ENCODE data around the gene HPCA.

Gene HPCA

GRCh38 chr1:32867151-32867550 is 19.1 kb upstream of the HPCA start:
- peak overlapping the region; percentile 37 for H3K27ac Mint-ChIP-seq
- H3K27me3 Mint-ChIP-seq = peaks cover 25 to 29% of the 10 kb centered on the region in 2 donors
- peaks cover 28 to 45% of the 10 kb centered on the region in 2 donors for H3K36me3 Mint-ChIP-seq
- H3K4me3 Mint-ChIP-seq = no peak overlapping the region
- no peak for DNase-seq
- no peak for ATAC-seq (replicated peaks)
- H3K4me1 Mint-ChIP-seq = peaks cover 11 to 25% of the 10 kb centered on the region in 2 donors
- no peaks in the 10 kb centered on the region for H3K9me3 Mint-ChIP-seq

- ATAC-seq (replicated peaks) = no peak
- Mint-ChIP-seq H3K27me3 (peaks cover 27 to 32% of the 10 kb centered on the region in 2 donors), H3K36me3 (peaks cover 22 to 39% of the 10 kb centered on the region in 2 donors), H3K4me1 (peaks cover 13 to 30% of the 10 kb centered on the region in 2 donors), H3K27ac (no peak overlapping the region), H3K9me3 (no peaks in the 10 kb centered on the region), H3K4me3 (no peak overlapping the region)
- DNase-seq = no peak
These were observed 18.6 kb upstream of the HPCA start for GRCh38 chr1:32867671-32868070.

- Mint-ChIP-seq H3K27me3 (peaks cover 29 to 35% of the 10 kb centered on the region in 2 donors), H3K4me1 (peaks cover 15 to 34% of the 10 kb centered on the region in 2 donors), H3K9me3 (no peaks in the 10 kb centered on the region), H3K36me3 (peaks cover 19 to 35% of the 10 kb centered on the region in 2 donors), H3K4me3 (no peak overlapping the region), H3K27ac (no peak overlapping the region)
- ATAC-seq (replicated peaks) (no peak), DNase-seq (no peak)
These were observed 18.2 kb upstream of the HPCA start for GRCh38 chr1:32868085-32868484.

GRCh38 chr1:32868806-32869455 is 17.4 kb upstream of the HPCA start:
- peaks cover 19 to 29% of the 10 kb centered on the region in 2 donors for H3K36me3 Mint-ChIP-seq
- DNase-seq = no peak
- no peaks in the 10 kb centered on the region for H3K9me3 Mint-ChIP-seq
- H3K4me1 Mint-ChIP-seq = peaks cover 15 to 34% of the 10 kb centered on the region in 2 donors
- ATAC-seq (replicated peaks) = no peak
- H3K4me3 Mint-ChIP-seq = peak overlapping the region in 1 of 2 donors; percentile 80
- H3K27ac Mint-ChIP-seq = no peak overlapping the region
- peaks cover 29 to 35% of the 10 kb centered on the region in 2 donors for H3K27me3 Mint-ChIP-seq

GRCh38 chr1:32869923-32870614 is 16.2 kb upstream of the HPCA start:
- Mint-ChIP-seq H3K4me3 (peak overlapping the region; percentile 80 to 81), H3K36me3 (peaks cover 19 to 20% of the 10 kb centered on the region in 2 donors), H3K4me1 (peaks cover 15 to 34% of the 10 kb centered on the region in 2 donors), H3K9me3 (no peaks in the 10 kb centered on the region), H3K27ac (peak overlapping the region; percentile 63), H3K27me3 (peaks cover 34 to 41% of the 10 kb centered on the region in 2 donors)
- DNase-seq (no peak), ATAC-seq (replicated peaks) (no peak)

- DNase-seq = no peak
- peak; percentile 30 to 34 for ATAC-seq (replicated peaks)
- Mint-ChIP-seq H3K27ac (peak within 1 kb of the TSS; percentile 63), H3K4me1 (peaks cover 20 to 40% of the 10 kb centered on the region in 2 donors), H3K27me3 (peaks cover 41 to 48% of the 10 kb centered on the region in 2 donors), H3K9me3 (no peaks in the 10 kb centered on the region), H3K4me3 (peak within 1 kb of the TSS; percentile 80 to 81), H3K36me3 (peaks cover 19 to 20% of the 10 kb centered on the region in 2 donors)
These were observed 15.5 kb upstream of the HPCA start, which contains the start of gene FNDC5 for GRCh38 chr1:32870615-32871363. FNDC5 (minus strand) TSS chr1:32870912.

- ATAC-seq (replicated peaks) = peak in 1 of 2 donors; percentile 18
- peaks cover 14 to 16% of the 10 kb centered on the region in 2 donors for H3K36me3 Mint-ChIP-seq
These were observed 14.7 kb upstream of the HPCA start for GRCh38 chr1:32871364-32872191.

GRCh38 chr1:32872192-32872460 is 14.2 kb upstream of the HPCA start:
- no peak for DNase-seq
- Mint-ChIP-seq H3K27ac (no peak overlapping the region), H3K27me3 (peaks cover 47 to 57% of the 10 kb centered on the region in 2 donors), H3K4me1 (peaks cover 27 to 49% of the 10 kb centered on the region in 2 donors), H3K4me3 (peak overlapping the region in 1 of 2 donors; percentile 57), H3K36me3 (peaks cover 14 to 16% of the 10 kb centered on the region in 2 donors), H3K9me3 (no peaks in the 10 kb centered on the region)
- ATAC-seq (replicated peaks) = no peak

More at GRCh38 chr1:32871364-32872191, 14.7 kb upstream of the HPCA start:
- Mint-ChIP-seq H3K9me3 (no peaks in the 10 kb centered on the region), H3K27ac (no peak overlapping the region), H3K4me1 (peaks cover 27 to 48% of the 10 kb centered on the region in 2 donors), H3K4me3 (peak overlapping the region; percentile 75 to 80), H3K27me3 (peaks cover 46 to 55% of the 10 kb centered on the region in 2 donors)
- DNase-seq = no peak

GRCh38 chr1:32873484-32873883 is 12.8 kb upstream of the HPCA start:
- Mint-ChIP-seq H3K9me3 (no peaks in the 10 kb centered on the region), H3K27ac (no peak overlapping the region), H3K4me3 (no peak overlapping the region), H3K36me3 (peaks cover 8 to 12% of the 10 kb centered on the region in 2 donors), H3K27me3 (peaks cover 57 to 68% of the 10 kb centered on the region in 2 donors), H3K4me1 (peaks cover 27 to 49% of the 10 kb centered on the region in 2 donors)
- DNase-seq (no peak), ATAC-seq (replicated peaks) (no peak)

- ATAC-seq (replicated peaks) (no peak), DNase-seq (no peak)
- no peak overlapping the region for H3K4me3 Mint-ChIP-seq
- no peaks in the 10 kb centered on the region for H3K9me3 Mint-ChIP-seq
- peaks cover 46 to 54% of the 10 kb centered on the region in 2 donors for H3K27me3 Mint-ChIP-seq
- peaks cover 21 to 40% of the 10 kb centered on the region in 2 donors for H3K4me1 Mint-ChIP-seq
- H3K27ac Mint-ChIP-seq = no peak overlapping the region
- no peaks in the 10 kb centered on the region for H3K36me3 Mint-ChIP-seq
These were observed 11.2 kb upstream of the HPCA start for GRCh38 chr1:32874860-32875752.

GRCh38 chr1:32876341-32877210 is 9.7 kb upstream of the HPCA start:
- Mint-ChIP-seq H3K4me1 (peaks cover 17 to 30% of the 10 kb centered on the region in 2 donors), H3K36me3 (no peaks in the 10 kb centered on the region), H3K4me3 (no peak overlapping the region), H3K27me3 (peaks cover 44% of the 10 kb centered on the region in 2 donors), H3K27ac (peak overlapping the region; percentile 80), H3K9me3 (no peaks in the 10 kb centered on the region)
- DNase-seq (peak; percentile 32), ATAC-seq (replicated peaks) (peak; percentile 81 to 83)

Data from stimulated activated naive B cell treated with anti-CD40 and anti-IgM and Interleukin-4, amounts not matched to agents 10 μg/mL and 1 μg/mL and 100 μg/mL, for 72 hours (primary cell).